B cell (primary cell): Measurements from ENCODE around the gene RBPJ.

Source experiments
- CTCF ChIP-seq: fragments of 200-600 bp; IDR thresholded peaks from one replicate; pipeline ENCODE4 v1.8.0; 2022; ENCODE audit warnings: antibody characterized with exemption, mild to moderate bottlenecking
- EZH2 ChIP-seq: IDR thresholded peaks from 2 replicates; pipeline ENCODE4 v1.6.1; 2012; ENCODE audit warnings: borderline replicate concordance, low read depth, mild to moderate bottlenecking, moderate library complexity, low read length; ENCODE audit not compliant: insufficient read depth, poor library complexity, severe bottlenecking

- TF ChIP-seq CTCF: no peak
- TF ChIP-seq EZH2: no peak
Measured at GRCh38 chr4:26369132-26369531, 48.3 kb downstream of the RBPJ start.
